Ishikawa (cell line): ENCODE data around the gene ARHGEF3.

Experiments used
- FOXM1 ChIP-seq: IDR thresholded peaks from 2 replicates; pipeline ENCODE4 v1.6.1; 2012; ENCODE audit warnings: low read depth, borderline replicate concordance
- RAD21 ChIP-seq: IDR thresholded peaks from 2 replicates; pipeline ENCODE4 v1.6.1; 2012; ENCODE audit warnings: low read depth
- TCF12 ChIP-seq: IDR thresholded peaks from 2 replicates; pipeline ENCODE4 v1.6.1; 2012; ENCODE audit warnings: low read depth

- TF ChIP-seq TCF12 (no peak), FOXM1 (no peak), RAD21 (no peak)
Observed at GRCh38 chr3:56739036-56739435, 62.7 kb downstream of the ARHGEF3 start.
